GM21381 (cell line): ENCODE results near the gene PGBD5.
A peak's percentile ranks its signal among the peaks of the same experiment; 100 is the strongest.
"Not testable (repeated sequence)": the region's sequence is repeated elsewhere in the genome, so short reads cannot be mapped to it uniquely, and the experiment has no call there.

Source experiments
- ATAC-seq: cut with Tn5 transposase; IDR thresholded peaks from one replicate; pipeline ENCODE4 v1.9.1; 2021; ENCODE audit warnings: mild to moderate bottlenecking, moderate library complexity; ENCODE audit not compliant: unreplicated experiment

PGBD5 gene, protein sequence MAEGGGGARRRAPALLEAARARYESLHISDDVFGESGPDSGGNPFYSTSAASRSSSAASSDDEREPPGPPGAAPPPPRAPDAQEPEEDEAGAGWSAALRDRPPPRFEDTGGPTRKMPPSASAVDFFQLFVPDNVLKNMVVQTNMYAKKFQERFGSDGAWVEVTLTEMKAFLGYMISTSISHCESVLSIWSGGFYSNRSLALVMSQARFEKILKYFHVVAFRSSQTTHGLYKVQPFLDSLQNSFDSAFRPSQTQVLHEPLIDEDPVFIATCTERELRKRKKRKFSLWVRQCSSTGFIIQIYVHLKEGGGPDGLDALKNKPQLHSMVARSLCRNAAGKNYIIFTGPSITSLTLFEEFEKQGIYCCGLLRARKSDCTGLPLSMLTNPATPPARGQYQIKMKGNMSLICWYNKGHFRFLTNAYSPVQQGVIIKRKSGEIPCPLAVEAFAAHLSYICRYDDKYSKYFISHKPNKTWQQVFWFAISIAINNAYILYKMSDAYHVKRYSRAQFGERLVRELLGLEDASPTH

DNA sequence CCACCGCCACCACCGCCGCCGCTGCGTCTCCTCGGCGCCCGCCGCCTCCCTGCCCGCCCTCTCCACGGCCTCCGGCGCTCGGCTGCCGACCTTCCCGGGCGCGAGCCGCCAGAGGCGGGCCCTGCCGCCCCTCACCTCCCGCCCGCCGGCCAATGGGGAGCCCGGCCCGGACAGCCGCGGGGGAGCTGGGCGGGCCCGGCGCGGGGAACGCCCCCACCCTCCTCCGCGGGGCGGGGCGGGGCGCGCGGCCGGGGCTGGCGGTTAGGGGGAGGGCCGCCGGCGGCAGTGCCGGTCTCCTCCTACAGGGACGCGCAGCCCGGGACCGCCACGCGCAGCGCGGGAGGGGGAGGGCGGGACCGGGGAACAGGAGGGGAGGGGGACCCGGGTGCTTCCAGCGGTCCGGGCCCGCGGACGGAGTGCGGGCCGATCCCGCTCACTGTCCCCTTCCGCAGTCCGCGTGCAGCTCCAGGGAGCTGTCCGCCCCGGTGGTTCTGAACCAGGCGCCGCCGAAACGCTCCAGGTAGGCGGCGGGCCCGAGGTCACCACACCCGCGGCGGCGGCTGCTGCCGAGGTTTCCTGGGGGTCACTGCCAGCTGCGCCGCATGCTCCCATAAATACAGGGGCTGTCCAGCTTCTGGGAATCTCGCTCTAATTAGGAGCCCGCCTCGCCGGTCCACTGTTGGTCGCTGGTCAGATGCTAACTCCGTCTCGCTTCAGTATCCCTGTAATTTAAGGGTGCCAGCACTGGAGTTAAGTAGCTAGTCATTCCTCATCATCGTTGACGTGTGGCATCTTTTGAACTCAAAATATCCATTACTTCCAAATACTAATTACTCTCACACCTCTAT is at the start of gene PGBD5:
TSS of gene PGBD5 (minus strand) at position 87 of the 848 bp plus-strand sequence. CDS start 404 bp downstream, outside the sequence.
- peak; percentile 84 for ATAC-seq

DNA sequence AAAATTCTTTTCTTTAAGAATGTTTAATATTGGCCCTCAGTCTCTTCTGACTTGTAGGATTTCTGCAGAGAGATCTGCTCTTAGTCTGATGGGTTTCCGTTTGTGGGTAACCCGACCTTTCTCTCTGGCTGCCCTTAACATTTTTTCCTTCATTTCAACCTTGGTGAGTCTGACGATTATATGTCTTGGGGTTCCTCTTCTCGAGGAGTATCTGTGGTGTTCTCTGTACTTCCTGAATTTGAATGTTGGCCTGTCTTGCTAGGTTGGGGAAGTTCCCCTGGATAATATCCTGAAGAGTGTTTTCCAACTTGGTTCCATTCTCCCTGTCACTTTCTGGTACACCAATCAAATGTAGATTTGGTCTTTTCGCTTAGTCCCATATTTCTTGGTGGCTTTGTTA is 48.8 kb upstream of the PGBD5 start:
- not testable (repeated sequence) for ATAC-seq

DNA sequence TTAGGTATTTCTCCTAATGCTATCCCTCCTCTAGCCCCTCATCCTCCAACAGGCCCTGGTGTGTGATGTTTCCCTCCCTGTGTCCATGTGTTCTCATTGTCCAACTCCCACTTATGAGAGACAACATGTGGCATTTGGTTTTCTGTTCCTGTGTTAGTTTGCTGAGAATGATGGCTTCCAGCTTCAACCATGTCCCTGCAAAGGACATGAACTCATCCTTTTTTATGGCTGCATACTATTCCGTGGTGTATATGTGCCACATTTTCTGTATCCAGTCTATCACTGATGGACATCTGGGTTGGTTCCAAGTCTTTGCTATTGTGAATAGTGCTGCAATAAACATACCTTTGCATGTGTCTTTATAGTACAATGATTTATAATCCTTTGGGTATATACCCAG is 44.6 kb upstream of the PGBD5 start:
- not testable (repeated sequence) for ATAC-seq

DNA sequence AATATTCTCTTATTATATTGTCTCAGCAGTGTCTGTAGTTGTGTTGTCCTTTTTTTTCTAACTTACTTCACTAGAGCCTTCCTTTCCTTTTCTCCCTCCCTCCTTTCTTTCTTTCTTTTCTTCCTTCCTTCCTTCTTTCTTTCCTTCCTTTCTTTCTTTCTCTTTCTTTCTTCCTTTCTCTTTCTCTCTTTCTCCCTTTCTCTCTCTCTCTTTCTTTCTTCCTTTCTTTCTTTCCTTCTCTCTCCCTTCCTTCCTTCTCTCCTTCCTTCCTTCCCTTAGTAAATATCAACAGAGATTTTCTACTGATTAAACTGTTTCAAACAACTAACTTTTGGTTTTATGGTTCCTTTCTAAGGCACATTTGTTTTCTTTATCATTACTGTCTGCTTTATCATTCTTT is 43.1 kb upstream of the PGBD5 start:
- ATAC-seq = no peak

DNA sequence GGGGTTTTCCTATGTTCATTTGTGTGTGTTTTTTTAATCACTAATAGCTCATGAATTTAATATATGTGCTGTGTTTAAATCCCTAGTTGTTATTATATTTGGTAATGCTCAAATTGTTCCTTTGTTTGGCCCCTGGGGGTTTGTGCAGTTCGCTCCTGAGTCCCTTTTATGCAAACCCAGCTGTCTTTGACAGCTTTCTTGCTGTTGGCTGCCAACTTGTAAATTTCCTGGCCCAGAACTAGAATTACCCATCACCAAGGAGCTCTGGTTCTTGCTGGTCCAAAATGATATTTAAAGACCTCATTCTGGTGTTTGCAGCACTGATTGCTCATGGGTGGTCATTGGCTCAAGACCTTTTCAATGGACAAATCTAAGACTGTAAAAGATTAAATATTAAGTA is 39.6 kb upstream of the PGBD5 start:
- no peak for ATAC-seq

DNA sequence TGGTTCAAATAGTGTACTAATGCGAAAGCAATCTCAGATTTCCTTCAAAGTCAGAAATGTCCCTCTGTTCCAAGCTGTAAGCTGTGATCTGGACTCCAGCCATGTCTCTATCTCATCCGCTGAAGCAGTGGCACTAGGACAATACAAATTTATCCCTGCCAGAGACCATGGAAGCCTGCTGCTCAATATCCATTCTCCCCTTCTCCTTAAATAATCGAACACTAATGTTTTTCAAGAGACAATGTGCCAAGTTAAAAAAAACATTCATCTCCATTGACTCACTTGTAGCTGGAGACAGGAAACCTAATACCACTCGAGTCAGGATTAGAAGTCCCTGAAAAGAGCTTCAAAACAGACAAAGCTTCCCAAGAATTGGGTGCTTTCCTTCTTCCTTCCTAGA is 38.5 kb upstream of the PGBD5 start:
- ATAC-seq = no peak

DNA sequence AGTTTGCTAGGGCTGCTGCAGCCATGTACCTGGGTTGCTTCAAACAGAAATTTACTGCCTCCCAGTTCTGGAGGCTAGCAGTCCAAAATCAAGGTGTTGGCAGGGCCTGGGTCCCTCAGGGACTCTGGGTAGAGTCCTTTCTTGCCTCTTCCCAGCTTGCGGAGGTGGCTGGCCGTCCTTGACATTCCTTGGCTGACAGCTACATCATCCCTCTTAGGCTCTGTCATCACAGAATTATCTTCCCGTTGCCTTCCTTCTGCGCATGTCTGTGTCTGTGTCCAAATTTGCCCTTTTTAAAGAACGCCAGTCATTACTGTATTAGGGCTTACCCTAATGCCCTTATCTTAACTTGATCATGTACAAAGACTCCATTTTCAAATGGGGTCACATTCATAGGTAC is 37.6 kb upstream of the PGBD5 start:
- ATAC-seq = no peak

DNA sequence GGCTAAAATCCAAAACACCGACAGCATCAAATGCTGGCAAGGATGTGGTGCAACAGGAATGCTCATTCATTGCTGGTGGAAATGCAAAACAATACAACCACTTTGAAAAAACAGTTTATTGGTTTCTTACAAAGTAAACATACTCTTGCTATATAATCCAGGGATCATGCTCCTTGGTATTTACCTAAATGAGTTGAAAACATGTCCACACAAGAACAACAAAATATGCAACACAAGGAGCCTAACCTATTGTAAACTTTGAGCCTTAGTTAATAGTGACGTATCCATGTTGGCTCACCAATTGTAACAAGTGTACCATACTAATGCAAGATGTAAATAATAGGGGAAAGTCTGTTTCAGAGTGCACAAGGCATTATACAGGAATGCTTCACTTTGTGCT is 37.2 kb upstream of the PGBD5 start:
- no peak for ATAC-seq

DNA sequence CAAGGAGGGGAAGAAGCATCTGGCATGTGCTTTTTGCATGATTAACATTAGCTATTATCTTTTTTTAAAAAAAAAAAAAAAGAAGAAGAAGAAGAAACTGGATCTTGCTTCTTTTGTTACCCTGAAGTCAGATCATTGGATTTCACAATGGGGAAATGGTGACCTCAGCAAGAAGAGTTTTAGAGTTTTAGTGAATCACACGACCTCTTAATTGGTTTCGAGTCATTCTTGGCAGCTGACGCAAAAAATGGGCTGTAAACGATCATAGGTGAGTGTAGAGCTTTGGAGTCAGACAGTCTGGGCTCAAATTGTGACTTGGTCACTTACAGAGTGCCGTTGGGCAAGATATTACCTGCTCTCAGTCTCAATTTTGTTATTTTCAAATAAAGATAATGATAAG is 33.3 kb upstream of the PGBD5 start:
- ATAC-seq = no peak

DNA sequence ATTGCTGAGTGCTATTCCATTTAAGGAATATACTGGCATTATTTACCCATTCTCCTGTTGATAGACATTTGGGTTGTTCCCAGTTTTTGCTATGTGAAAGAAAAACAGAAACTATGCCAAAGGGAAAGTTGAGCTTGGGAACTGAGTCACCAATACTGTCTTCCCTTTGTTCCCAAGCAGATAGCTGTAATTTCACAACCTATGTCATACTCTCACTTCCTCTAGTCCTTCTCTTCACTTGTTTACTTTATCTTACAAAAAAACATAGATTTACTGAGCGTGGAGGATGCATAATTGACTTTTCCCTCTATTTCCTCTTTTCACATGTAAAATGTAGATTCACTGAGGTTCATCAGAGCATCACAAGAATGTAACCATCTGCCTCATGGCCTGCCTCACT is 32.4 kb upstream of the PGBD5 start:
- ATAC-seq = no peak

DNA sequence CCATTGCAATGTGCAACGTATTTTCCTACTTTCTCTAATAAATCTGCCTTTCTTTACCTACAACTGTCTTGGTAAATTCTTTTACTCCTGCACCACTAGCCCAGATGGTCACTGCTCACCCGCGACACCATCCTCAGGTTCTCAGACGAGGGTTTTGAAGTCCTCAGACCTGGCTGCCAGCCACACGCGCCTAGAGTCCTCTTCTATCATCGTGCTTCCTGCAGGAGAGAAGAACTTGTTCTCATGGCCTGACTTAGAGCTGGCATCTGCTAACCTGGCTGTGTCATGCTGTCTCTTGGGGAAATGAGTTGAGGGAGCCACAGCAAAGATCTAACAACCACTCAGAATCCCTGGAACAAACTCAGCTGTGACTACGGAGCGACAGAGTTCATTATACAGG is 30.3 kb upstream of the PGBD5 start:
- no peak for ATAC-seq

DNA sequence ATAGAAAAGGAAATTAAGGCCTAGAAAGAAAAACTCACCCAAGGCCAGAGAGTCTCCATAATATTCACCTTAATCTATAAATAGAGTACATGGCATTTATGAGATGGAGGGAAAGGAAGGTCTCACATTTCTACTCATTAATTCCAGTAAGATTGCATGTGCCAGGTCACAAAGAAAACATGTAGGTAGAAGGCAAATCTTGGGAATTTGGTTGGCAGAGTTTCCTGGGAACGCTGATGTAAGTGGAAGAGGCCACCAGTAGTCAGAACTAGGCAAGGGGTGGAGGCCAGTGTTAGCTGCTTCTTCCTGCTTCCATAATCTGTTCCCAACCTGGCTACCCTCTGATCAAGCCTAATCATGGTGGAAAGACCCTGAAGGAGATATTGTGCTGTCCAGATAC is 29.2 kb upstream of the PGBD5 start:
- no peak for ATAC-seq

DNA sequence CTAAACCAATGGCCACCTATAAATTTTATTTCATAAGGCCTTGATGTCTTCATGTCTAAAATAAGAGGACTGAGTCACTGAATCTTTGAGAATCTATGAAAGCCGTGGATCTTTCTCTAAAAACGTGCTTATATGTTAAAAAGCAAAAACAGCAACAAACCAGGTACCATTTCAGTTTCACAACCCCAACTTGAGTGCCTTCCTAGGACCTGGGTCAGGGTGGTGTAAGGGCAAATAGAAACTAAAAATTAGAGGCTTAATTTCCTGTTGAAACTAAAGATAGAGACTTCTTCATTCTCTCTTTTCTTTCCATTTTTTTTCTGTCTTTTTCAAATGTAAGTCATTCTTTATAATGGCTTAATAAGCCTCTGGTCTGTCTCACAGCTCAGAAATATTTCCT is 27.2 kb upstream of the PGBD5 start:
- ATAC-seq = no peak

DNA sequence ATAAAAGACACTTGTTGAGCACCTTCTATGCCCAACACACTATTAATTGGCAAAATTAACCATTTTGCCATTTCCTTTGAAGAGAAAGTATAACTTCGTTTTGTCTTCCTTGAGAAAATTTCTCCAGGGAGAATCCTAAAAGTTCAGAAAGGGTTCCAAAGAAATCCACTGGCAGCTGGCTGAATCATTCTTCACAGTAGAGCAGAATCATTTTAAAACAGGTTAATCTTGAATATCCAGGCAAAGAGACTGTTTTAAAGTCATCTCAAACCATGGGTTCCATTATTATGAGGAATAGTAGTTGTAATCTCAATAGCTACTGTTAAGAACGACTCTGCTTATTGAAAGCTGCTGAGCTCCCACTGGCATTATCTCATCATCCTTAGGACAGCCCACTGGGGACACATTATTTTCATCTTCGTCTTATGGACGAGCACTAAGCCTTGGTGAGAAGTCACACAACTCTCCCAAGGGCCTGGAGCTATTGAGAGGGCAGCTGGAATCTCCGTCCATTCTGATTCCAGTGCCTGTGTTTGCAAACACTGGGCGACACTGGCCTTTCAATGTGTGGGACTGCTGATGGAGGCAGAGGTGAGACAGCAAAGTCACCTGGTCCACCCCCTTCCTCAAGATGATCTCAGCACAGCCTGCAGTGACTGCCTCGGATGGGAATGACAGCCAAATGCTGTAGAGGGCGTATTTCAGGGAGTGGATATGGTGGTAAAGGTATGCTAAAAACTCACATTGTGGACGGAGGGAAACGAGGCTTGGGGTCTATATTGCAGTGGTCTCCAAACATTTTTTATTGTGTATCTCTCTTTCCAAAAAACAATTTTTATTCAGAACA is 15.3 kb upstream of the PGBD5 start:
- ATAC-seq = no peak

DNA sequence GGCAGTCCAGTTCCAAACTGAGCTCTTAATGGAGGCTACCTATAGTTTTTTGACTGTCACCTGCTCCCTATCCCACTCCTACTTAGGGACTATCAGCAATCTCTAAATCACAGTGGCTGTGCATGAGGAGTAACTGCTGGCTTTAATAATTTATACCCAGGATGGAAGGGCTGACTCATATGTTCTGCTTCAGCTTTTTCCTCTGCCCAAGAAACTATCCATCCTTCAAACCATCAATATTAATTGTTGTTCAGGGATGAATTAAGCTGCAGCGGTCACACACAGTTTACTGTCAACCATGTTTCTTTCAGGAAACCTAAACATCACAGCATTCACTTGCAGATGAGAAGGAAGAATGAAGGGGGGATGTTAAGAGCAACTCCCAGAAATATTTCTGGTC is 9.0 kb upstream of the PGBD5 start:
- no peak for ATAC-seq

DNA sequence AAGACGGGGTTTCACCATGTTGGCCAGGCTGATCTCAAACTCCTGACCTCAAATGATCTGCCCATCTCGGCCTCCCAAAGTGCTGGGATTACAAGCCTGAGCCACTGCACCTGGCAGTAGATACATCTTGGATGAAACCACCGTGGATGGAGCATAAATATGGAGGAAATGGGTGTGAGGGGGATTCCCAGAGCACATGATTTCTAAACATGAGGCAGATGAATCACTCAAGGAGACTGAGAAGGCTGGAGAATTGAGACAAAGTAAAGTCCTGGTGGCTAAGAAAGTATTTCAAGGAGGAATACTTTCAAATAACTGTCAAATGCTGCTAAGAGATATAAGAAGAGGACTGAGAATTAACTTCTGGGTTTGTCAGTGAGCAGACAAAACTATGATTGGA is 5.4 kb upstream of the PGBD5 start:
- ATAC-seq = no peak

DNA sequence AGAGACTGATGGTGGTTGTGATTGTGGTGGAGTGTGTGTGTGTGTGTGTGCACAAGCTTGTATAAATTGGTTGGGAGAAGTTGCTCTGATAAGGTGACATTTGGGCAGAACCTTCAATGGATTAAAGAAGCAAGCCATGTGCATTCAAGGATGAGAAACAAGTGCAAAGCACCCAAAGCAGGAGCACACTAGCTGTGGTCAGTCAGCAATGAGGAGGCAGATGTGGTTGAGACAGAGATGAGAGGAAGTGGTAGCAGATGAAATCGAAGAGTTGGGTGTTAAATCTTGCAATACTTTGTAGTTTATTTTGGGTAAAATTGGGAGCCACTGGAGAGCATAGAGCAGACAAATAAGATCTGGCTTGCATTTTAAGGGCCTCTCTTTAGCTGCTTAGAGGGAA is 4.4 kb upstream of the PGBD5 start:
- ATAC-seq = no peak

DNA sequence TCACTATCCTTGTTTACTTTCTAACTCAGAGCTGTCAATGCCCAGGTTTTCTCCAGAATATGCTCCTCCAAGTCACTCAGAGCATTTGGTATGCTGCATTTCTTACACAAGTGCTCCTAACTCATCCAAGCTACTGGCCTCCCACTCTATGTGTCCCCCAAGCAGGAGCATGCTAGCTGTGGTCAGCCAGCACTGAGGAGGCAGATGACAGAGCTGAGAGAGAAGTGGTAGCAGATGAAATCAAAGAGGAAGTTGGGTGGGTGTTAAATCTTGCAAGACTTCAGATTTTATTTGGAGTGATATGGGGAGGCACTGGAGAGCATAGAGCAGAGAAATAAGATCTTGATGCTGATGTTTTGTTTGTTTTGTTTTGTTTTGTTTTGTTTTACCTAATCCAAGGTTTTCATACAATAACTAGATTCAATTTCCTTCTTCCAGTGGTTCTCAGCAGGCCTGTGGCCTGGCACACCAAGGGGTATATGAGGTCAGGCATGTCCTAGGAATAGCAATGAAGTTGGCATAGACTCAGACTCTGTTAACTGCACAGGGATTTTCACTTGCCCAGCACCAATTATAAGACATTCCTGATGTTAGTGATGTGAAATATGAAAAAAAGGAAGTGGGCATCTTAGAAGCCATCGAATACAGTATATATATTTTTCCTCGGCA is 3.1 kb upstream of the PGBD5 start:
- no peak for ATAC-seq

DNA sequence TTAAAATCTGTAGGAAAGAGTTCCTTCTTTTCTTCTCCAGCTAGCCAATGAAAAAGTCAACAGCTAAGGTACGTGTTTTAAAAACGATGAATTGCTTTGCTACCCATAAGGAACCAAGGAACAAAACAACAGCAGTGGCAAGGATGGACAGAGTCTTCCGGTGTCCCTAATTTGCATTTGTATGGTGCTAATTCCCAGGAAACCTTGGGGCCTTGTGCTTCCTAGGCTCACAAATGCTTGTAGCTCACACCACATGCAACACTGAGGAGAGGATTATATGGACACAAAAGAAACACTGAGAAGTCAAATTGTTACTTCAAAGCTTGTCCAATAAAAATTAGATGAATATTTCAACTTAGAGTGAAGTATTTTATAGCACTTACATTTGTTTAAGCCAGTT is 1.8 kb upstream of the PGBD5 start:
- no peak for ATAC-seq

DNA sequence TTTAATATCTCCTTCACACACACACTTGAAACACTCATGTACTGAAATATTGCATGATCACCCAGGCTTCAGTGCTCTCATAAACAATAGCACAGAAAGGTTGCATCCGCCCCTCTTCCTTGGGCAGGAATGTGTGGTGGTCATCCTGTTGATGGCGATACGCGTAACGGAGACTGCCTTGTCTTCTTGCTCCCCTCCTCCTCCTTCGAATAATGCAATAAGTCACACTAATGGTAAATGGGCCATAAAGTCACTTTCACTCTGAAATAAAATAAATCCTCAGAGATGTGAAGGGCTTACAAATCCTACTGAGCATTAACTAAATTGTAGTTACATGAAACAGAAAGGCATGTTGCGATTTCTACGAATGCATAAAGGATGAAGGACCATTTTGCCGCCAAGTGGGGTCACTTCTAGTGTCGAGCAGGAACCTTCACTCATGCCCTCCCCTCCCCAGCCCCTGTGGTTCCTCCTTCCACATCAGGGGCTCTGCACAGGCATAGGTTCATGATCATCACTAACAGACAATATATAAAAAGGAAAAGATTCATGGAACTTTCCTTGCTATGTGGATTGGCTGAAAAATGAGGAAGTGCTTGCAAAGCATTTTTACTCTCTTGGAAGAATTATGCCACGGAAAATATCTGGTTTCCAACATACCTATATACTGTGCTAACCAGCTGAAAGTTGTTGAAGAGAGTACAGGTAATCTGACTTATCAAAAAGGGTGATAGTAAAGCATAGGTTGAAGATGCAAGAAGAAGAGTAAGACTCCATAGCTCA is 1.2 kb upstream of the PGBD5 start:
- ATAC-seq = no peak
